ENCODE data around the gene PIEZO1. TPM values are rescaled to one million over a fixed set of nuclear protein-coding genes. Genes with fewer than 3 reads are reported as not detected.

PIEZO1 gene
- total and polyA plus RNA-seq, 10 donors = 145 to 385 (median 201) TPM

GRCh38 chr16:88812513-88813268 is 27.7 kb upstream of the PIEZO1 start:
- DNase-seq = peak; percentile 84
- WGBS, 5 donors = 37 to 54% (median 47%) methylated on average over 24 to 37 of the region's 37 CpGs
- intact Hi-C loops (cut with DNase I; ENCODE audit: low total_unique reads) = loop anchor here (5.0 kb wide), 1 partner anchor 45 kb away; the partner anchor contains the start of genes GALNS and TRAPPC2L
- Histone ChIP-seq H3K9me3 (no peaks in the 10 kb centered on the region), H3K36me3 (peaks cover 0 to 42% (median 24%) of the 10 kb centered on the region in 6 donors), H3K4me1 (peaks cover 17 to 64% (median 37%) of the 10 kb centered on the region in 6 donors), H3K4me3 (peak overlapping the region; percentile 71 to 98 (median 94)), H3K27ac (peak overlapping the region; percentile 85 to 96 (median 94)), H3K27me3 (replicated peaks in 1 of 7) (no peaks in the 10 kb centered on the region)
- TF ChIP-seq POLR2A (IDR thresholded peaks at IDR 0.05) = no peak
- peak in 1 of 3 donors; percentile 33 for TF ChIP-seq POLR2AphosphoS5 (IDR thresholded peaks at IDR 0.05)
- TF ChIP-seq, protein P1, sequence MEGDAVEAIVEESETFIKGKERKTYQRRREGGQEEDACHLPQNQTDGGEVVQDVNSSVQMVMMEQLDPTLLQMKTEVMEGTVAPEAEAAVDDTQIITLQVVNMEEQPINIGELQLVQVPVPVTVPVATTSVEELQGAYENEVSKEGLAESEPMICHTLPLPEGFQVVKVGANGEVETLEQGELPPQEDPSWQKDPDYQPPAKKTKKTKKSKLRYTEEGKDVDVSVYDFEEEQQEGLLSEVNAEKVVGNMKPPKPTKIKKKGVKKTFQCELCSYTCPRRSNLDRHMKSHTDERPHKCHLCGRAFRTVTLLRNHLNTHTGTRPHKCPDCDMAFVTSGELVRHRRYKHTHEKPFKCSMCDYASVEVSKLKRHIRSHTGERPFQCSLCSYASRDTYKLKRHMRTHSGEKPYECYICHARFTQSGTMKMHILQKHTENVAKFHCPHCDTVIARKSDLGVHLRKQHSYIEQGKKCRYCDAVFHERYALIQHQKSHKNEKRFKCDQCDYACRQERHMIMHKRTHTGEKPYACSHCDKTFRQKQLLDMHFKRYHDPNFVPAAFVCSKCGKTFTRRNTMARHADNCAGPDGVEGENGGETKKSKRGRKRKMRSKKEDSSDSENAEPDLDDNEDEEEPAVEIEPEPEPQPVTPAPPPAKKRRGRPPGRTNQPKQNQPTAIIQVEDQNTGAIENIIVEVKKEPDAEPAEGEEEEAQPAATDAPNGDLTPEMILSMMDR (IDR thresholded peaks at IDR 0.05 in 8 of 11, conservative IDR thresholded peaks at IDR 0.05 in 3 of 11) = peak in 1 of 11 experiments; percentile 3

DNA sequence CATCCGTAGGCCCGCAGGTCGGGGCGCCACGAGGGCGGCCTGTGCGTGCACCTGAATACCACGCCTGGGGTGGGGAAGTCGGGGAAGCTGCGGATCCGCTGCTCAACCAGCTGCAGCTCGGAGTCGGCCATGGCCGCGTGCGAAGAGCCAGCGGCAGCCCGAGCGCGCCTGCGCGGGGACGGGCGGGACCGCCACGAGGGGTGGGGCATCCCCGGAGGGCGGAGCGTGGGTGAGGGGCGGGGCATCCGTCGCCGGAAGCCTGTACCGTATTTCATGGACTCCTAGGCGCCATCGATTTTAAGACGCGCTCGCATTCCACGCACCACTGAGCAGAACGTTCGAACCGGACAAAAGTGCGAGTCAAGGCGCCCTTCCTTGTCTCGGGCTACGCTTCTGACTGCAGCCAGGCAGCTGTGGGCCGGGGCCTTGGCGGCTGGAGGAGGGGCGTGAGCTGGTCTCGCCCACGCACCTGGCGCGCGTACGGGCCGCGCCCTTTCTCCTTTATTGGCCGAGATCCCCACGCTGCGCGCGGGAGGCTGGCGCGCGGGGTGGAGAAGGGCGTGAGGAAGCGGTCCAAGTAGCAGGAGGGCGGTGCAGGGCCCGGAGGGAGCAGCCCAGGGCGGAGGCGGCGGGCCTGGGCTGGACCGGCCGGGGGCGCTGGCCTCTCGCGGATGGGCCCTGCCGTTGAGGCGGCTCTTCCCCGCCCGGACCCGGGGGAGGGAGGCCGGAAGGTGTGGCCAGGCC is 26.9 kb upstream of the PIEZO1 start, which contains the start of gene APRT:
Gene APRT, minus strand, starts transcription at position 160 of the 744 bp plus-strand sequence. Its CDS starts 29 bp downstream, at position 131.
- H3K27me3 ChIP-seq (replicated peaks in 1 of 7) = no peaks in the 10 kb centered on the region
- intact Hi-C loops (cut with DNase I; ENCODE audit: low total_unique reads) = loop anchor here (5.0 kb wide), 1 partner anchor 45 kb away; the partner anchor contains the start of genes GALNS and TRAPPC2L
- no peaks in the 10 kb centered on the region for H3K9me3 ChIP-seq
- peak within 1 kb of the TSS; percentile 85 to 96 (median 94) for H3K27ac ChIP-seq
- DNase-seq = peak; percentile 99
- peaks cover 0 to 42% (median 24%) of the 10 kb centered on the region in 6 donors for H3K36me3 ChIP-seq
- TF ChIP-seq POLR2AphosphoS5 (IDR thresholded peaks at IDR 0.05) = peak; percentile 97 to 98 (median 97)
- peak in 2 of 3 donors; percentile 51 to 56 for TF ChIP-seq POLR2A (IDR thresholded peaks at IDR 0.05)
- TF ChIP-seq, protein P1 (IDR thresholded peaks at IDR 0.05 in 8 of 11, conservative IDR thresholded peaks at IDR 0.05 in 3 of 11) = peak in 8 of 11 experiments; percentile 4 to 60 (median 34)
- peaks cover 17 to 64% (median 37%) of the 10 kb centered on the region in 6 donors for H3K4me1 ChIP-seq
- 0 to 1% (median 0%) methylated on average over 1 to 84 of the region's 84 CpGs for WGBS, 5 donors
- H3K4me3 ChIP-seq = peak within 1 kb of the TSS; percentile 71 to 98 (median 94)

DNA sequence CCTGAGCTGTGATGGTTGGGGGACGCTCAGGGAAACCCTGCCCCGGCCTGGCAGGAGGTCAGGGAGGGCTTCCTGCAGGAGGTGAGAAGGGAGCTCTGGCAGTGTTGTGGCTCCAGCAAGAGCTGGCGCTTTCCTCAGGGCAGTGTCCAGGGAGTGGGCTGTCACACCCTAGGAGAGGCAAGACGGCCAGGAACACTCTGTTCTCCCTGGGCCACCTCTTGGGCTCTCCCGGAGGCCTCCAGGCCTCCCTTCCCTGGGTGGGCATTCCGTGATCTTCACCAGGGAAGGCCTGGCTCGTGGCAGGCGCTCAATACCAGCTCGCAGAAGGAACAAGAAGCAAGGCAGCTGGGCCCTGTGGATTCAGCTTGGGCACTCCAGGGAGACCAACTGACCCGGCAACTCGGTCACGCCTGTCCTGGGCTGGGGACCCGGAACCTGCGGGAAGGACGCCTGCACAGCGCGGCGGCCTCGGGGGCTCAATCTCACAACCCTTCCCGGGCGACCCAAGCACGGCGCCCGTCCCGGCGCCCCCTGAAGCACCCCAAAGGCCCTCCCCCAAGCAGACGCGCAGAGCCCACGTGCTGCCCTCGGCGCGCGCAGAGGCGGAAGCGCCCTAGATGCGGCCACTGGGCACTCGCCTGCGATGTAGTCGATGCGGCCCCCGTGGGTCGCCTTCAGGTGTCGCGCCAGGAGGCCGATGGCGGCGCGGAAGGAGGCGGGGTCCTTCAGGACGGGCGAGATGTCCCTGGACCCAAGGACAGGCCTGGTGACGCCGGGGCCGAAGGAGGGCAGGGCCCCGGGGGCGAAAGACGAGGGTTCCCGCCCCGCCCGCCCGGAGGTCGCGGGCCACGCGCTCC is 26.1 kb upstream of the PIEZO1 start:
- TF ChIP-seq POLR2A (IDR thresholded peaks at IDR 0.05) (peak in 1 of 3 donors; percentile 40), POLR2AphosphoS5 (IDR thresholded peaks at IDR 0.05) (peak; percentile 93 to 99 (median 94))
- TF ChIP-seq, protein P1 (IDR thresholded peaks at IDR 0.05 in 8 of 11, conservative IDR thresholded peaks at IDR 0.05 in 3 of 11) = peak in 1 of 11 experiments; percentile 4
- Histone ChIP-seq H3K4me3 (peak overlapping the region; percentile 71 to 98 (median 94)), H3K36me3 (peaks cover 0 to 45% (median 24%) of the 10 kb centered on the region in 6 donors), H3K27me3 (replicated peaks in 1 of 7) (no peaks in the 10 kb centered on the region), H3K27ac (peak overlapping the region; percentile 85 to 96 (median 94)), H3K9me3 (no peaks in the 10 kb centered on the region), H3K4me1 (peaks cover 17 to 62% (median 37%) of the 10 kb centered on the region in 6 donors)
- peak; percentile 95 for DNase-seq
- intact Hi-C loops (cut with DNase I; ENCODE audit: low total_unique reads) = loop anchor here (5.0 kb wide), 1 partner anchor 46 kb away; the partner anchor contains the start of genes GALNS and TRAPPC2L
- 1 to 2% (median 2%) methylated on average over 17 to 65 of the region's 65 CpGs for WGBS, 5 donors
